IMR-90 (cell line): ENCODE results near the gene RAPGEF1. TPM values are rescaled to one million over a fixed set of nuclear protein-coding genes. Genes with fewer than 3 reads are reported as not detected.

Source experiments
- ATAC-seq: fragments of 200-7000 bp; cut with Tn5 transposase; 2 replicates; pipeline ENCODE4 v1.9.1; 2020; ENCODE audit warnings: low read depth, mild to moderate bottlenecking, moderate library complexity
- BruUV-seq: library from RNA; stranded (reverse); fragments of 400-500 nt; replicated peaks from 2 replicates; lab custom pipeline; 2021; lab: Mats Ljungman, UMichigan
- CTCF ChIA-PET: fragments of 300-600 bp; formaldehyde crosslinking; extraction: SDS; loops from one replicate; lab custom pipeline; 2021; ENCODE audit warnings: antibody characterized with exemption; lab: Yijun Ruan, JAX
- POLR2A ChIA-PET: fragments of 300-600 bp; sonication (Branson Sonifier 250); formaldehyde crosslinking; loops from one replicate; lab custom pipeline; 2022; ENCODE audit warnings: antibody characterized with exemption; ENCODE audit not compliant: unreplicated experiment; lab: Charles Lee
- DNase-seq: peaks from one replicate; pipeline ENCODE4 v3.0.0; 2013
- H2AFZ ChIP-seq: replicated peaks from 2 replicates; pipeline ENCODE3; 2013; ENCODE audit warnings: low read length, mild to moderate bottlenecking; ENCODE audit not compliant: poor library complexity
- H2AK5ac ChIP-seq: 2 replicates; pipeline ENCODE4 v1.6.1; 2013; ENCODE audit warnings: low read depth, low read length, inconsistent platforms
- H2AK9ac ChIP-seq: replicated peaks from 2 replicates; pipeline ENCODE3; 2013; ENCODE audit warnings: mild to moderate bottlenecking, low read depth, low read length, moderate library complexity; ENCODE audit not compliant: poor library complexity
- H2BK120ac ChIP-seq: 2 replicates; pipeline ENCODE4 v1.6.1; 2013; ENCODE audit warnings: low read depth, low read length, inconsistent platforms
- H2BK15ac ChIP-seq: 3 replicates; pipeline ENCODE4 v1.6.1; 2013; ENCODE audit warnings: low read depth, low read length, inconsistent platforms
- H2BK20ac ChIP-seq: 2 replicates; pipeline ENCODE4 v1.6.1; 2013; ENCODE audit warnings: low read depth, mild to moderate bottlenecking, inconsistent platforms, low read length, moderate library complexity
- H2BK5ac ChIP-seq: 2 replicates; pipeline ENCODE4 v1.6.1; 2013; ENCODE audit warnings: mild to moderate bottlenecking, low read depth, low read length, inconsistent platforms; ENCODE audit not compliant: poor library complexity, severe bottlenecking
- H3K14ac ChIP-seq: replicated peaks from 2 replicates; pipeline ENCODE4 v1.6.1; 2013; ENCODE audit warnings: low read depth, low read length, inconsistent platforms
- H3K18ac ChIP-seq: 2 replicates; pipeline ENCODE4 v1.6.1; 2013; ENCODE audit warnings: low read depth, low read length, control low read depth
- H3K23ac ChIP-seq: 2 replicates; pipeline ENCODE4 v1.6.1; 2013; ENCODE audit warnings: low read depth, low read length, inconsistent platforms
- H3K27ac ChIP-seq: 2 replicates; pipeline ENCODE4 v1.5.1; 2013; ENCODE audit warnings: mild to moderate bottlenecking, control low read depth, low read length; ENCODE audit not compliant: insufficient read depth
- H3K27me3 ChIP-seq: 2 replicates; pipeline ENCODE4 v1.6.1; 2013; ENCODE audit warnings: low read length; ENCODE audit not compliant: control insufficient read depth, insufficient read depth
- H3K36me3 ChIP-seq: 2 replicates; pipeline ENCODE4 v1.6.1; 2013; ENCODE audit warnings: low read length, mixed read lengths; ENCODE audit not compliant: control insufficient read depth, insufficient read depth
- H3K4ac ChIP-seq: 2 replicates; pipeline ENCODE4 v1.6.1; 2013; ENCODE audit warnings: low read depth, low read length, inconsistent platforms
- H3K4me1 ChIP-seq: 2 replicates; pipeline ENCODE4 v1.6.1; 2013; ENCODE audit warnings: low read length, mixed read lengths; ENCODE audit not compliant: control insufficient read depth, insufficient read depth
- H3K4me2 ChIP-seq: 2 replicates; pipeline ENCODE4 v1.6.1; 2013; ENCODE audit warnings: low read depth, mild to moderate bottlenecking, control low read depth, low read length, moderate library complexity
- H3K4me3 ChIP-seq: 2 replicates; pipeline ENCODE4 v1.5.1; 2013; ENCODE audit warnings: low read depth, mild to moderate bottlenecking, control low read depth, low read length, moderate library complexity; ENCODE audit not compliant: insufficient read depth
- H3K56ac ChIP-seq: 2 replicates; pipeline ENCODE4 v1.6.1; 2013; ENCODE audit warnings: low read length, inconsistent platforms; ENCODE audit not compliant: insufficient read depth; ENCODE audit errors: extremely low read depth
- H3K79me1 ChIP-seq, 2 experiments: 2 replicates each; pipeline ENCODE4 v1.6.1; 2013; ENCODE audit warnings: low read length in 2 of 2, inconsistent platforms in 1 of 2, low read depth in 1 of 2
- H3K9ac ChIP-seq: 2 replicates; pipeline ENCODE4 v1.6.1; 2013; ENCODE audit warnings: low read depth, low read length, control low read depth
- H3K9me1 ChIP-seq: 2 replicates; pipeline ENCODE4 v1.6.1; 2013; ENCODE audit warnings: low read length, inconsistent platforms; ENCODE audit not compliant: insufficient read depth
- H3K9me3 ChIP-seq: 2 replicates; pipeline ENCODE4 v1.6.1; 2013; ENCODE audit warnings: low read length; ENCODE audit not compliant: control insufficient read depth, insufficient read depth
- H4K20me1 ChIP-seq: 2 replicates; pipeline ENCODE4 v1.6.1; 2013; ENCODE audit warnings: low read length, inconsistent platforms; ENCODE audit not compliant: insufficient read depth
- H4K5ac ChIP-seq: 2 replicates; pipeline ENCODE4 v1.6.1; 2013; ENCODE audit warnings: mild to moderate bottlenecking, low read depth, low read length, control low read depth
- H4K8ac ChIP-seq, 2 experiments: 2 replicates each; pipeline ENCODE4 v1.6.1; 2013; ENCODE audit warnings: low read depth in 2 of 2, low read length in 2 of 2, control low read depth in 1 of 2, inconsistent platforms in 1 of 2
- H4K91ac ChIP-seq: 2 replicates; pipeline ENCODE4 v1.6.1; 2013; ENCODE audit warnings: low read depth, low read length, inconsistent platforms; ENCODE audit not compliant: insufficient read depth
- BHLHE40 ChIP-seq: fragments of 150-350 bp; IDR thresholded peaks from 2 replicates; pipeline ENCODE4 v1.6.1; 2016; ENCODE audit warnings: mild to moderate bottlenecking, low read depth, low read length
- CHD1 ChIP-seq: IDR thresholded peaks from 2 replicates; pipeline ENCODE4 v1.6.1; 2012; ENCODE audit warnings: low read depth, low read length, improper control_type of control experiment
- CTCF ChIP-seq: conservative IDR thresholded peaks from 2 replicates; pipeline ENCODE4 v1.5.1; 2012; ENCODE audit warnings: mild to moderate bottlenecking, low read depth, low read length, improper control_type of control experiment
- ELK1 ChIP-seq: fragments of 150-350 bp; IDR thresholded peaks from 2 replicates; pipeline ENCODE4 v1.6.1; 2016; ENCODE audit warnings: low read depth, mild to moderate bottlenecking, low read length, moderate library complexity, borderline replicate concordance
- FOS ChIP-seq: fragments of 150-350 bp; IDR thresholded peaks from 2 replicates; pipeline ENCODE4 v1.6.1; 2016; ENCODE audit warnings: low read depth, low read length
- MAFK ChIP-seq: IDR thresholded peaks from 2 replicates; pipeline ENCODE4 v1.6.1; 2012; ENCODE audit warnings: low read depth, low read length, improper control_type of control experiment
- MAZ ChIP-seq: IDR thresholded peaks from 2 replicates; pipeline ENCODE4 v1.6.1; 2012; ENCODE audit warnings: low read depth, mild to moderate bottlenecking, low read length, improper control_type of control experiment, moderate library complexity, borderline replicate concordance
- MXI1 ChIP-seq: IDR thresholded peaks from 2 replicates; pipeline ENCODE4 v1.6.1; 2012; ENCODE audit warnings: low read depth, mild to moderate bottlenecking, low read length, moderate library complexity, borderline replicate concordance
- NFE2L2 ChIP-seq: fragments of 150-350 bp; IDR thresholded peaks from 2 replicates; pipeline ENCODE4 v1.6.1; 2016; ENCODE audit warnings: low read depth, mild to moderate bottlenecking, low read length
- POLR2A ChIP-seq: IDR thresholded peaks from 2 replicates; pipeline ENCODE4 v1.6.1; 2012; ENCODE audit warnings: mild to moderate bottlenecking, low read depth, low read length
- RAD21 ChIP-seq: IDR thresholded peaks from 2 replicates; pipeline ENCODE4 v1.6.1; 2012; ENCODE audit warnings: low read length, improper control_type of control experiment
- RCOR1 ChIP-seq: IDR thresholded peaks from 2 replicates; pipeline ENCODE4 v1.6.1; 2012; ENCODE audit warnings: mild to moderate bottlenecking, low read length, improper control_type of control experiment; ENCODE audit not compliant: insufficient replicate concordance
- RFX5 ChIP-seq: IDR thresholded peaks from 2 replicates; pipeline ENCODE4 v1.8.0; 2012; ENCODE audit warnings: low read depth, mild to moderate bottlenecking, low read length, moderate library complexity
- SMC3 ChIP-seq: fragments of 150-350 bp; IDR thresholded peaks from 2 replicates; pipeline ENCODE4 v1.6.1; 2016; ENCODE audit warnings: low read depth, mild to moderate bottlenecking, antibody characterized with exemption, low read length, moderate library complexity
- USF2 ChIP-seq: fragments of 150-350 bp; IDR thresholded peaks from 2 replicates; pipeline ENCODE4 v1.6.1; 2017; ENCODE audit warnings: mild to moderate bottlenecking, antibody characterized with exemption, low read length, low read depth
- WGBS, 2 experiments: methylation state at CpG; one replicate each; pipeline versions ENCODE4 v1.1.5 to v1.1.7; 2013; ENCODE audit warnings: missing lambda C conversion rate in 2 of 2; ENCODE audit not compliant: insufficient read length in 1 of 2; ENCODE audit errors: extremely low coverage in 2 of 2; 5-methylcytosine and 5-hydroxymethylcytosine counted together
- dilution Hi-C: fragments of 300-500 bp; cut with HindIII; formaldehyde crosslinking; loops from one replicate; pipeline ENCODE4 v1.14.3; 2018; ENCODE audit warnings: low sequenced_read_pairs; ENCODE audit not compliant: unreplicated experiment
- in situ Hi-C: fragments of 300-500 bp; cut with MboI; formaldehyde crosslinking; loops from 3 replicates; pipeline ENCODE4 v1.14.3; 2019; ENCODE audit warnings: low sequenced_read_pairs, inconsistent platforms, mixed read lengths
- intact Hi-C: fragments of 100-400 bp; cut with micrococcal nuclease; formaldehyde crosslinking; loops from 2 replicates; pipeline ENCODE4 v1.10.0; 2022
- polyA plus RNA-seq, 3 experiments: library from polyadenylated mRNA; depleted of rRNA; stranded (reverse); fragments of >200 nt; gene quantifications; 2 replicates each; pipeline ENCODE4 v1.2.3, GENCODE V29; 2012; ENCODE audit warnings: low replicate concordance in 1 of 3
- total RNA-seq: library from RNA; depleted of rRNA; stranded (reverse); fragments of >200 nt; gene quantifications from 2 replicates; pipeline ENCODE4 v1.2.3, GENCODE V29; 2012

RAPGEF1 gene
- total and polyA plus RNA-seq, 2 of the 4 experiments (the other 2 are of a cell fraction), result 13.1 to 22.3 TPM

- no peak overlapping the region for H4K5ac ChIP-seq
- H3K14ac ChIP-seq, result no peak overlapping the region
- no peak for ATAC-seq
- peaks cover 23% of the 10 kb centered on the region for H3K9me1 ChIP-seq
- no peak overlapping the region for H3K18ac ChIP-seq
- in situ Hi-C loops, result no loop called here
- no peak overlapping the region for H4K91ac ChIP-seq
- peaks cover 0 to 5% of the 10 kb centered on the region in 2 experiments; a peak in 1 of 4 replicates for H3K79me1 ChIP-seq
- H2BK120ac ChIP-seq, result no peak overlapping the region
- no peak overlapping the region for H2AK9ac ChIP-seq
- no peak overlapping the region for H2BK20ac ChIP-seq
- TF ChIP-seq USF2 (no peak), FOS (no peak), CHD1 (no peak), MAZ (no peak), ELK1 (no peak), POLR2A (no peak), MAFK (no peak), CTCF (no peak), RFX5 (no peak), BHLHE40 (no peak), RAD21 (no peak), NFE2L2 (no peak), MXI1 (no peak), RCOR1 (no peak), SMC3 (no peak)
- no peak overlapping the region for H3K9ac ChIP-seq
- DNase-seq, result no peak
- ChIA-PET CTCF (no interaction called here), POLR2A (no interaction called here)
- no peak overlapping the region for H3K23ac ChIP-seq
- no peak overlapping the region for H3K4ac ChIP-seq
- H4K8ac ChIP-seq, result no peak overlapping the region
- no peak overlapping the region for H3K27ac ChIP-seq
- H3K4me2 ChIP-seq, result no peak overlapping the region
- no peak overlapping the region for H3K4me3 ChIP-seq
- intact Hi-C loops, result no loop called here
- H3K4me1 ChIP-seq, result peaks cover 2% of the 10 kb centered on the region; the same call in 1 of the 2 replicates
- H2BK15ac ChIP-seq, result no peak overlapping the region
- H2AFZ ChIP-seq, result no peak overlapping the region
- no peak overlapping the region for H2BK5ac ChIP-seq
- no TSS peak for BruUV-seq
- WGBS, 2 experiments, result no CpG with 5 or more reads among the region's 3 CpGs
- H4K20me1 ChIP-seq, result 0 out of 2 replicates have a peak, but pooled peaks cover 5% of the 10 kb centered on the region
- no peak overlapping the region for H2AK5ac ChIP-seq
- H3K56ac ChIP-seq, result no peak overlapping the region
- no peaks in the 10 kb centered on the region for H3K27me3 ChIP-seq
- H3K9me3 ChIP-seq, result no peaks in the 10 kb centered on the region
- peaks cover 48% of the 10 kb centered on the region for H3K36me3 ChIP-seq
- dilution Hi-C loops, result no loop called here
Observed at GRCh38 chr9:131619680-131620079, 120.2 kb downstream of the RAPGEF1 start.
